ENCODE results near the gene C1QA.

GRCh38 chr1:22641906-22642636, 5.6 kb downstream of the C1QA start:
- TF ChIP-seq CTCF (IDR thresholded peaks at IDR 0.05) (peak in 6 of 7 experiments; percentile 12 to 89 (median 82)), POLR2AphosphoS5 (IDR thresholded peaks at IDR 0.05) (peak in 1 of 3 donors; percentile 55)
